NCI-H146 treated with DMSO at 0.1 percent for 48 hours (cell line): ENCODE data around the gene ZDHHC8.

Experiments
- DNase-seq: peaks from one replicate; lab custom pipeline; 2025; ENCODE audit not compliant: unreplicated experiment; lab: John Stamatoyannopoulos, UW

ZDHHC8 gene

DNA sequence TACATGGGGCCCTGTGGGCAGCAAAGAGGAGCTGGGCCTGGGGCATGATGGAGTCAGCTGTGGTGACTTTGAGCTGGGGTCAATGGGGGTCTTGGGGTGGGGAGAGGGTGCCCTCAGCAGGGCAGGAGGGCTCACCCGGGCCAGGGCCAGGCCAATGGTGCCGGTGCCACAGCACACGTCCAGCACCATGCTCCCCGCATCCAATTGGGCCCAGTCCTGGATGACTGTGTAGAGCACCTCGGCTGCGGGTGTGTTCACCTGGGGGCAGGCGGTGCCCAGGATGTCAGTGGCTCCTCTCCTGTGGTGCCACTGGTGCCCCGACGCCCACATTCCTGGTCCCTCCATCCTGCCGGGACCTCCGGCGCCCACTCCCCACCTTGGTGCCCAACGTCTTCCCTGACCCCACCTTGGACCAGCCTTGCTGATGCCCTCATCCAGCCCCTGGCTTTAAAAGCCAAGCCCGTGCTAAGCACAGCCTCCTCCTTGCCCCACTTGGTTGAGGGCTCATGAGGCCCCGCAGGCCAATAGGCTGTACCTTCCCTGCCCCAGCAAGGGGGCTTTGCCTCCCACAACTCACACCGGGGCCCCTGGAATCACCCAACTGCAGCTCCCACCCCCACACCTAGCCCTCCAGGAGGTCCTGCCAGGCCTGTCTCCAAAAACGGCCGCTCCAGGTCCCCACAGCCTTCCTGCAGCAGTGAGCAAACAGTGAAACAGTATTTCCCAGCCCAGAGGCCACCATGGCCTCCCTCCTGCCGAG lies 17.9 kb upstream of the ZDHHC8 start:
- no peak for DNase-seq

DNA sequence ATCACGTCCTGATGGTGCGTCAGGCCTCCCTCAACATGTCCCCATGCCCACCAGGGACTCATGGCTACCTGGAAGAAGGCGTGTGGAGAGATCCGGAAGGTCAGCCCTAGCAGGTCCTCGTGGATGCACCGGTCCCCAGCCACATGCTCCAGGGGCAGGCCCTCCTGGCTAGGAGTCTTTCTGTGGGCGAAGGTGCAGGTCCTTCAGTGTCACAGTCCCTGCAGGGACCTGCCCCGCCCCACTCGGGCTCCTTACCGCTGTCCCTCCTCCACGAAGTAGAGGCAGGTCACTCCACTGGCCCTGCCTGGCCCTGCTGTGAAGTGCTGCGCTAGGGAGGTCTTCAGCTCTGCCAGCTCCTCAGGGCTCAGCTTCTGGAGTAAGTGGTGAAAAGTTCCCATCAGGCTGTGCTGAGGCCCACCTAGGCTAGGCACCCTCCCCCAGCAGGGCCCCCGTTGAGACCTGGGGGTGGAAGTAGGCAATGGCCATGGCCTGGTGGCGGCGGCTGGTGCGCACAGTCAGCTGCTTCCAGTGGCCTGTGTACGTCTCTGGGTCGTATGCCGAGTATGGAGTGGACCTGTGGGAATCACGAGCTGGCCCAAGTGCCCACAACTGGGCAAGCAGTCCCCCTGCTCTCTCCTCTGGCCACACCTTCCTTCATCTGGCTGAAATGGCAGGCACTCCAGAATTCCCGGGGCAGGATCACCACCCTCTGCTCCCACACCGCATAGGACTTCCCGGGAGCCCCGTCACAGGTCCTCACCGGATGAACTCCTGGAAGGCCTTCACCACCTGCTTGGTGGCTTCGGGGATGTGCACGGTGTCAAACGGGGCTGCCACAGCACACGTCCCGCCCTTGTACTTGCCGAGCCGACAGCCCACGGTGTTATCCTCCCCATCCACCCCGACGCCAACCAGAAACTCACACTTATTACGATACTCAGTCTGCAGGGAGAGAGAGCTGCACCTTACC lies 16.8 kb upstream of the ZDHHC8 start:
- DNase-seq: no peak

DNA sequence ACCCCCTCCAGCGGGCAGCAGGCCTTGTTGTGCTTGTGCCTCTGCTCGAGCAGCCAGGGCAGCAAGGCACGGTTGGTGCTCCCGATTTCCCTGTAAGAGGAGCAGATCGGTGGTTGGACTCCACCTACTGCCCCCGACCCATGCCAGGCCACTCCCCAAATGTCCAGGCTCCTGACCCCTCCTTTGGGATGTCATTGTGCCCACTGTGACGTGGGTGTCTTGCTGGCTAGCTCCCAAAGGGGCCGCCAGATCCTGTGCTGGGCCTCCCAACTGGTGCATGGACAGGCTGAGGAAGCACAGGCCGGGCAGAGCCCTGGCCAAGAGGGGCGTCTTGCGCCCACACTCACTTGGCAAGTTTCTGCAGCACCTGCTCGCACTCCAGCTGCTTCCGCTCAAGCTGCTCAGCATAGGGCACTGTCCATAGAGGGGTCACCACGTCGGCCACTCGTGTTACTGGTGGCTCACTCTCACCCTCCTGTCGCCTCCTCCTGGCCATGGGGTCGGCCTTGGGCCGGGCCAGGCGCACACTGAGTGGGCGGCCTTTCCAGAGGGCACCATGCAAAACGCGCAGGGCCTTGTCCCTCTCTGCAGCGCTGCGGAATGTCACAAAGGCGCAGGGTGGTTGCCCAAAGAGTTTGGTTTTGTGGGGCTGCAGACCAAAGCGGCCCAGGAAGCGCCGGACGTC lies 15.8 kb upstream of the ZDHHC8 start, which contains the start of gene RANBP1:
TSS of gene RANBP1 (plus strand) at position 414 of the 685 bp plus-strand sequence. CDS start at position 495, 81 bp downstream.
- DNase-seq: no peak

DNA sequence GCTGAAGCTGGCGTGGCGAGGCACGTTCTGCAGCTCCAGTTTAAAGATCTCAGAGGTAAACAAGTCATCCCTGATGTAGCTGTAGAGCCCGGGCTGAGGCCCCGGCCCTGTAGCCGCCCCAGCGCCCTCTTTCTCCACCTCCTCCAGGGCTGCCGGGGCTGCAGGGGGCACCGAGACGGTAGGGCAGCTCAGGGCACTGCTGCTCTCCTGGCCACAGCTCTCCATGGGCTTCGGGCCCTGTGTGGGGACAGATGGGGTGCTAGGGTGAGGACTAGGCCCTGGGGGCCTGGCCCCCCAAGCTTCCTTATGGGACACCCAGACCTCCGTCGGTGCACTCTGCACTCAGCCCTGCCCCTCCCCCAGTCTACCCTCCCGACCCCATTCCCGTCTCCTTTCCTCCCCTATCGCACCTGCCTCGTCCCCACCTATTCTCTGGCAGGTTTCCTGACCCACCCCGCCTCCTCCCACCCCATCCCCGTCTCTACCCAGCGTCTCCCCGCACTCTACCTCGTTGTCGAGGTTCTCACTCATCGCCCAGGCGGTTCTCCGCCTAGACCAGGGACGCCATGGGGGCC lies 15.1 kb upstream of the ZDHHC8 start:
- no peak for DNase-seq

DNA sequence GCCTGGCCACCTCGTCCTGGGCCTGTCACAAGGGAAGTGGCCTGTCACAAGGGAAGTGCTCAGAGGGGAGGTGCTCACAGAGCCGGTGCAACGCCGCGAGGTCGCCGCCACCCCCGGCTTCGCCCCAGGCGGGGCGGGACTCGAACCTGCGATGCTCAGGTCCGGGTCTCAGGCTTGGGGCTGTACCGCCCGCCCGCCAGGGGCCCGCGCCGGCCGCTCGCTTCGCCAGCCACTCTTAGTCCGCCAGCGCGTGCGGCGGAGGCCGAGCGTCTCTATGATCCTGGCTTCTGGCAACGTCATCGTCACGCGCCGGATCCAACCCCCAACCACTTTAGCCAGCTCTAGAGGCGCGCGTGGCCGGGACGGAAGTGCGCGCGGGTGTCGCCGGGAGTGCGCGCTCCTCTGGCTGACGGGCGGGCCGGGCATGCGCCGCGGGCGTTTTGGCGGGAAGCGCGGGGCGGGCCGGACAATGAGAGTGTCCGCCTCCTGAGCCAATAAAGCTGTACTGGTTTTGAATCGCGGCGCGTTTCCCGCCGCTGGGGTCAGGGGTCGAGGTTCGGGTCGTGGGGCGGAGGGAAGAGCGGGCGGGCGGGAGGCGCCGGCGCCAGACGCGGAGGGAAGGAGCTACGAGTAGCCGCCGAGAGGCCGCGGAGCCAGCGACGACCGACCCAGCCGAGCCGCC lies 14.5 kb upstream of the ZDHHC8 start, which contains the start of gene TRMT2A:
TSS of gene TRMT2A (minus strand) at position 276 of the 682 bp plus-strand sequence. CDS start 320 bp downstream, outside the sequence.
- DNase-seq: peak; percentile 77

DNA sequence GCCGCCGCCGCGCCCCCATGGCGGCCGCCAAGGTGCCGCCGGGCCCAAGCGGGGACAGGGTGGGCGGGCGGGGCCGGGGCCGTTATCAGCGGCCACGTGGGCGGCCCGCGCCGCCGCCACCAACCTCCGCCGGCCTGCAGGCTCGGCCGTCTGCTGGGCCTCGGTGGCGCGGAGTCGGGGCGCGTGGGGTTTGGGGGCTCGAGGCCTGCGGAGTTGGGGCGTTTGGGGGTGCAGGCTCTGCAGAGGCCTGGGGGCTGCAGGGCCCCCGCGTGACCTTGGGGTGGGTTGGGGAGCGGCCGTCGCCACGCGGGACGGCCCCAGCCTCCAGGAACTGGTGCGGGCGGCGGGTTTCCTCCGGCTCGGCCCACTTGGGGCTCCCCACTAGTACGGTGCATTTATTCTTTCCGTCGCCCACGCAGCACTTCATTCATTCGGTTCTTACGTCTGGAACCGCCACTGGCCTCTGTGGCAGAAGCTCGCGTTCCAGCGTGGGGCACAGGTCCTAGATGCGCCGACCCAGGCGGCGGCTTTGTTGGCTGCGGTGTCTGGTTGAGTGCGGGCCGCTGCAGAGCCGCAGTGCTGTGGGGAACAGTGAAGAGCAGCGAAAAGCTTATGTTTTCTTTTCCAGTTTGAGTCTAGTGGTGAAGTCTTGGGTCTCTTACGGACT lies 13.8 kb upstream of the ZDHHC8 start:
- DNase-seq: no peak

DNA sequence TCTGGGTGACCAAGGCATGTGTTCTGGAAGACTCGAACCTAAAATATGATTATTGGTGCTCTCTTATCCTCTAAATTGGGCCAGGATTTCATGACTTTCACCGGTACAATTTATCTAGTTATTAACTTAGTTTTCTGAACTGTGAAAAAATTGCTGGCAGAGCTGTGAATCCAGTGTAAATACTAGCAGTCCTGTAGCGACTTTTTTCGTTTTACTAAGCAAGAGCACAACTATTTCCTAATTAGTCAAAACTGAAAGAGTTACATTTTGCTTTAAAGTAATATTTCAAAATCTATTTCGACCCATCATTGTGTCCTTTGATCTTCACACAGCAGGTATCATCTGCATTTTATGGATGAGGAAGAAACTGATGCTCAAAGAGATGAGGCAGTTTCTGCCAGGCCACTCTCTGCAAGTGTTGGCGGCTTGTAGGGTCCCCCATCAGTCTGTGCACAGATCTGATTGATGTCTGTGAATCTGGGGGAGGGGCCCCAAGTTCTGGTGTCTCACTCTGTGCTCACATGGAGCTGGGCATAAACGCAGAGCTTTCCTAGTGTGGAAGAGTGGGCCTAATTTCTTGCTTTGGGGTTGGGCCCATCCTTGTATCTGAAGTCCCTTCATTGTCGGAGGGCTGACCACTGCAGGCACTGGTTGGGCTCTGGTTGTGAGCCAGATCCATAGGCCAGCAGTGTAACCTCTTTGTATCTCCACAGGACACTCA lies 13.1 kb upstream of the ZDHHC8 start:
- no peak for DNase-seq

DNA sequence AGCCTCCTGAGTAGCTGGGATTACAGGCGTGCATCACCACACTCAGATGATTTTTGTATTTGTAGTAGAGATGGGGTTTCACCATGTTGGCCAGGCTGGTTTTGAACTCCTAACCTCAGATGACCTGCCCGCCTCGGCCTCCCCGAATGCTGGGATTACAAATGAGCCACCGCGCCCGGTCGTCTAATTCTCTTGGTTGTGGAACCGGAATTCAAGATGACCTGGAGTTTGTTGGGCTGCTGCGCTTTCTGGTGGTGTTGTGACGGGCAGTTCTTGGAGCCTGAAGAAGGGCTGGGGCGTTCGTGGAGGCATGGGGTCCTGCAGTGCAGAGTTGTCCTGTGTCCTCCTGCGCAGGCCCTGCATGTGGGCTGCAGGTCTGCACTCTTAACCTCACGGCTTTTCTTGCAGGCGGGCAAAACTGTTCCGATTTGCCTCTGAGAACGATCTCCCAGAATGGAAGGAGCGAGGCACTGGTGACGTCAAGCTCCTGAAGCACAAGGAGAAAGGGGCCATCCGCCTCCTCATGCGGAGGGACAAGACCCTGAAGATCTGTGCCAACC lies 9.7 kb upstream of the ZDHHC8 start:
- DNase-seq: no peak

DNA sequence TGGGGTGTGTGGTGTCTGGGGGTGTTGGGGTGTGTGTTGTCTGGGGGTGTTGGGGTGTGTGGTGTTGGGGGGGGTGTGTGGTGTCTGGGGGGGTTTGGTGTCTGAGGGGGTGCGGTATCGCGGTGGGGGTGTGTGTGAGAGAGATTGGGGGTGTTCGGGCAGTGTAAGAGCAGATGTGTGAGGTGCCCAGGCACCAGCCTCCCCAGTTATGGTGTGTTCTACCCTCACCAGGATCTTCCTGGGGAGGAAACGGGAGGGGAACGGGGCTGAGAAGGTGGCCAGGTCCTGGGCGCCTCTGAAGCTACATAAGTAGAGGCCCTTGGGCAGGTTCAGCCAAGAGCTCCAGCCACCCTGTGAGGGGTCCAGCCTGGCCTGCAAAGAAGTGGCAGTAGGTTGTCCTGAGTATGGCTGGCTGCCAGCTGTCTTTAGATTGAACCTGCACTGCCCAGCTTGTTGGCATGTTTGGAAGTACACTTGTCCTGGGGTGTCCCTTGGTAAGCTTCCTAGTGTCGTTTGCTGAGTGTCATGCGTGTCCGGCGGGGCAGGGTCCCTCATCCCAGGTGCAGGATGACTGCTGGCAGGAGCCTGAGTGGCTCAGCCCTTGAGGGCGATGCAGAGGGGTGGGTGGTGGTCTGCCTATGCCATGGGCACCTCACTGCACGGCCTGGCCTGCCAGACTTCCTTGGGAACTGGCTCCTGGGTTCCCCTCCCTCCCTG lies 8.1 kb upstream of the ZDHHC8 start:
- no peak for DNase-seq

DNA sequence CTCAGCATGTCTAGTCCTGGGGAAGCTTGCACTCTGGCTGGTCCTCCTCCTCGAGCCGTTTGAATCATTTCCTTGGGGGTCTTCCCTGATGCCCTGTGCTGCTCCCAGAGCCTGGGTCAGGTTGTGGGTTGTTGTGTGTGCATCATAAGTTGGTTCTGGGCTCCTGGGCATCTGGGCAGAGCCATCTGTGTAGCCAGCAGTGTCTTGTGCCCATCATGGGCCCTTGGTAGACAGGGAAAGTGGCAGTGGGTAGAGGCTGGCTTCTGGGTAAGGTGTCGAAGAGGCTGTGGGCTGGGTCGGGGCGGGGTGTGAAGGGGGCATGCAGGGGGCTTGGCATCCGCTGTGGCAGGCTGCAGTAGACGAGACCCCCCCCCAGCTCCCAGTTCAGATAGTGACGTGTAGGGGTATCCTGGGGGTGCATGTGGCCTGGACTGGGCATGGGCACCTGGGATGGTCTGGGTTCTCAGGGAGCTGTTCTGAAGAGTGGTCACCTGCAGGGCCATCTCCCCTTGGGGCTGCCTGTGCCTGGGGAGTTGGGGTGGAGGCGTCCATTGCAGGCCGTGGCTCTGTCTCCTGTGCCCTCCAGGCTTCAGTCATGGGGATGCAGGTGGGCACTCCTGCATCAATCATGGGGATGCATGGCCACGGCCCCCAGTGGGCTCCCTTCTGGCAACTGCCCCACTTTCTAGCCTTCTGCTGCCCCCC lies 7.4 kb upstream of the ZDHHC8 start:
- DNase-seq: no peak

DNA sequence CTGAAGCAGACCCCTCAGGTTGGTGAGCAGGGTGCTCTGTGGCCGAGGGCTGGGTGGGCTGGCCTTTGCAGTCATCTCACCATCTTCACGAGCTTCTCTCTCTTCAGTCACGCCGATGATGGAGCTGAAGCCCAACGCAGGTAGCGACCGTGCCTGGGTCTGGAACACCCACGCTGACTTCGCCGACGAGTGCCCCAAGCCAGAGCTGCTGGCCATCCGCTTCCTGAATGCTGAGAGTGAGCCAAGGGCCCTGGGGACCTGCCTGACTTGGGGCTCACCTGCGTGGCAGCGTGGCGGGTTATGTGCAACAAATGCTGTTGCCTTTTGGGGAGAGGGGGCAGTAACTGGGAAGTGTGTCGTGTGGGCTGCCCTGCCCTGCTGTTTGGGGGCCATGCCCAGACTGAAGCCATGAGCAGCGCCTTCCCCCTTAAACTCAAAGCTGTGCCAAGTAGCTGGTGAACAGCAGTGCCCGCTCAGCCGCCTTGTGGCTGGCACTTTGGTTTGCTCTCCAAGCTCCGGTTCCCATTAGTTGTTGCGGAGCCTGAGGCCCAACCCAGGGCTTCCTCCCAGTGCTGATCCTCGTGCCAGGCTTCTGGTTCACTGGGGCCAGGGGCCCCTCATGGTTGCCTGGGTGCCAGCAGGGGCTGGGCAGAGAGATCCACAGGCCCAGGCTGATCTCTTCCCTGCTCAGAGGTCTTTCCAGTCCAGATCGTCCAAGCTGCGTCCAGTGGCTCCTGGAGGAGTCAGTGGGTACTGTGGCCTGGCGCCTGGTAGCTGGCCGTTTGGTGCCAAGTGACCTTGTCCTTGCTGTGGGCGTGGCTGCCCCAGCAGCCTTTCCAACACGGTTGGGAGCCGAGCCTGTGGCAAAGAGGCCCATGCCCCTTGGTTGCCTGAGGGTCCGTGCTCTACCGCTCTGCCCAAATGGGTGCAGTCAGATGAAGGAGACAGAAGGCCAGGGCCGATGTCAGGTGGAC lies 6.1 kb upstream of the ZDHHC8 start:
- no peak for DNase-seq

DNA sequence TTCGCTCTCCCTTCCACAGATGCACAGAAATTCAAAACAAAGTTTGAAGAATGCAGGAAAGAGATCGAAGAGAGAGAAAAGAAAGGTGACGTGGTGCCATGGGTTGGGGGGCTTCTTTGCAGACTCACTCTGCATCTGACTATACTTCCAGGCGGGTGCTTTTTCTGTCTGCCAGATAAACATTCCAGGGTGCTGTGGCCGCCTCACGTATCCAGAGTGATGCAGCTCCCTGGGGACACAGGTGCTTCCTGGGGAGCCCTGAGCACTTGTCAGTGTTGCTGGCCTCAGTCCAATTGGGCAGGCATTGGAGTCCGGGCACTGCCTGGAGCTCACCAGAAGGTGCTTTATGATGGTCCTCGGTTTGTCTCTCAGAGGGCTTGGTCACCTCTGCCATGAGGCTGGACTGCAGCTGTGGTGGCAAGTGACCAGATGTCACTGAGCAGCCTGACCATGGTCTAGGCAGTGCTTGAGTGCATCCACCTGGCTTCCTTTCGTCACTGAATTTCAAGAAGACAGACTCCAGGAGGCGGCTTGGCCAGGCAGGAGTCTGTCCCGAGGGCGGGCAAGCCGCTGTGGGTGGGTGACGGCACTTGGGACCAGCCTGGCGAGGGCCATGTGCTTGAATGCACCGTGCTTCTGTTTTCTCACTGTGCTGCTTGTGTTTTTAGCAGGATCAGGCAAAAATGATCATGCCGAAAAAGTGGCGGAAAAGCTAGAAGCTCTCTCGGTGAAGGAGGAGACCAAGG lies 5.1 kb upstream of the ZDHHC8 start:
- DNase-seq: no peak

DNA sequence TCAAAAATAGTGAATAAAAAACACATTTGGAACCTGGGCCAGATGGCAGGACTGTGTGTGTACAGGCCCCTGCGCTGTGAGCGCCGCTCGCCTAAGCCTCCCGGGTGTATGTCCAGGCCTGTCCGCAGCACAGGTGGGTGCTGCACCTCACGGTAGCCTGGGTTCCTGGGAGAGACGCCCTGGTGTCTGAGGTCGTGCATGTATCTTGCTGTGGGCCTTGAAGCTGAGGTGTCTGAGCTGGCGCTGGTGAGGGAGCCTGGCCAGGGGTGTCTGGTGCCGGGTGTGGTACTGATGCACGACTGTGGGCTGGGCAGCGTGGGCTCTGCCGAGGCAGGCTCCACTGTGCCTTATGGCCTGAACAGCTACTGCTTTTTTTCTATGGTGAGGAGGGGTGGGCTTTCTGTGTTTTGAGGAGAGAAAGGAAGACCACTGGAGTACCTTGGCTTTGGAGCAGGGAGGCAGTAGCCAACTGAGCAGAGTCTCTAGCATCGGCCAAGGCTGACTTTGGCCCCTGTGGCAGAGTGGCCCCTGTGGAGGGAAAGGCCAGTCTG lies 4.2 kb upstream of the ZDHHC8 start:
- no peak for DNase-seq

DNA sequence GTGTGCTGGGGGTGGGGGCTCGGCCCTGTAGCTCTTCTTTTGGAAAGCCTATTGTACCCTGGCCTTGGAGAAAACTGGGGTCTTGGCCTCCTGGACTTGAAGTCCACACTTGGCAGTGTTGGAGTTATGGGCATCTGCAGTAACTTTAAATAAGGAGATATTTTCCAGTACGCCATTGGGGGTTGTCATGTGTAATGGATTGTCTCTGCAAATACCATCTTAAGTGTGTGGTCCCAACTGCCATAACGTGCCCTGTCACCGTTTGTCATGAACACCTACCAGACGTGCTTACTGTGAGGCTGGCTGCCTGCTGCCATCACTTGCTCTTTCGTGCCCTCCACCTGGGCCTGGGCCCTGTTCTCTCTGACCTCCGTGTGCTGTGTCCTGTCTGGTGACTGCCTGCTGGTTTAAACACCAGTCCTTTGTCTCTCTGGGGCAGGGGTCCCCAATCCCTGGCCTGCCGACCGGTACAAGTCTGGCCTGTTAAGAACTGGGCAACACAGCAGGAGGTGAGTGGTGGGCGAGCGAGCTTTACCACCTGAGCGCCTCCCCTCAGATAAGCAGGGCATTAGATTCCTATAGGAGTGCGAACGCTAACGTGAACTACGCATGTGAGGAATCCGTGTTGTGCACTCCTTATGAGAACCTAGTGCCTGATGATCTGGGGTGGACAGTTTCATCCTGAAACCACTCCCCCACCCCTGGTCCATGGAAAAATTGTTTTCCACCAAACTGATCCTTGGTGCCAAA lies 3.6 kb upstream of the ZDHHC8 start:
- DNase-seq: no peak

DNA sequence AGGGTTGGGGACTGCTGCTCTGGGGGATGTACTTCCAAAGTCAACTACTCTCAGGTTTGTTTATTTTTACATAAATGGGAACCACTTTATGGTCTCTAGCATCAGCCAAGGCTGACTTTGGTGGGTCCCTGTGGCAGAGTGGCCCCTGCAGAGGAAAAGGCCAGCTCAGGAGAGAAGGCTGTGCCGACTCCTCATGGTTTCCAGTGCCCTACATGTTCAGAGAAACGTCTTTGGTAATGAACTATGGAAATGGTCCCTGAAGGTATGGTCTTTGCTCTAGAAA lies 3.0 kb upstream of the ZDHHC8 start:
- DNase-seq: no peak
